RPMI8226 (cell line): ENCODE data around the gene TMEM238.

Source experiments
- DNase-seq: peaks from one replicate; pipeline ENCODE4 v3.0.0-alpha.2; 2015

The TMEM238 gene

DNA sequence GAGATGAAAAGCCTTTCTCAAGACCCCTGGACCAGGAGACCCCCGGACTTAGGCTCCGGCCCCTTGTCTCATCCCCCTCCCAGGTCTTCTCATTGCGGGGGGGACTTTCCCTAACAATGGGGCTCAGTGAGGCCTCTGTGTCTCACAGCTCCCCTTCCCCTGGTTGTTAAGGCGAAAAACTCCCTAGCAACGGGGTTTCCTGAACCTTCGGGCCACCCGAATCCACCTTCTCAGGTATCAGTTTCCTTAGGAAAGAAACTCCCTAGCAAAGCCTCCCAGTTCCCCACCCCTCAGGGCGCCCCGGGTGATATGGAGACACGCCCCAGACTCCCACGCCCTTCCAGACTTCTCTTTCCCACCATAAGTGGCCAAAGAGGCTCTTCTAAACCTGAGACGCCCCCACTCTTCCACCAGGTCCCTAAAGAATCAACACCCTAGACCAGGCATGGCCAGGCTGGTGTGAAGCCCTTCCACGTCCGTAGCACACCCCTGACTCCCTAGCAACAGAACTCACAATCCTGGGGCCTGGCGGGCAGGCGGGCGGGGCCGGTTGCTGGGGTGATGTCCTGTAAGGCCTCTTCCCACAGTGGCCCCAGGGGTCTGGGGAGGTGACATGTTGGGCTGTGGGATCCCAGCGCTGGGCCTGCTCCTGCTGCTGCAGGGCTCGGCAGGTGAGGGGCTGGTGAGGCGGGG lies 7.7 kb downstream of the TMEM238 start, which contains the start of gene TMEM190:
Gene TMEM190 (plus strand): TSS at position 586 of the 693 bp plus-strand sequence. CDS start 28 bp downstream, at position 614.
- DNase-seq = peak; percentile 23

DNA sequence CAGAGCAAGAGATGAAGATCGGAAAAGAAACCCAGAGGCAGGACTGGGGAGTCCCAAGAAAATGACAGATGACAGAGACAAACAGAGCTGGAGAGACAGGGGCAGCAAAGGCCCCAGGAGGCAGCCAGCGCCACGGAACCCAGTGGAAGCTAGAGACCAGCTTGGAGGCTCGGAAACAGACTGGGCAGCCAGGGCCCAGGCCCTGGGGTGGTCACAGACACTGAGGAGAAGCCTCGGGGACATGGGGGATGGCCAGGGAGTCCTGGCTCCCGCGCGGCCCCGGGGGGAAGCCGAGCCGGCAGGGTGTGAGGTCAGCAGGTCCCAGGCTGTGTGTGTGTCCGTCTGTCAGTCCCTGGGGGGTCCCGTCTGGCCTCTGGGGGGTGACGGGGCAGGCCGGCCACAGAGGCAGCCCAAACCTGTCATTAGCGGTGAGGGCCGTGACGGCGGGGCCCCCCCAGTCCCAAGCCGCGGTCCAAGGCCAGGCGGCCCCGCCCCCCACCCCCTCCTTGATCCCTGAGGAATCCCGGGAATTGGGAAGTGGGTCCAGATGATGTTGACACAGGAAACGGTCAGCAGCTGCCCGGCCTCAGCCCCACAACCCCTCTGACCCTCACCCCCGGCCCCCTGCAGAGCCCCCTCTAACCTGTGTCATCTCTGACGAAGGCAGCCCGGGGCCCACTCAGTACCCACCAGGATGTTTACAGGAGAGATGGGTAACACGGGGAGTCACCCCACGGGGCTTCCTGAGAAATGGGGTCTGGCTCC lies 9.9 kb downstream of the TMEM238 start:
- DNase-seq = no peak

- DNase-seq = no peak
These were observed 10.6 kb downstream of the TMEM238 start for GRCh38 chr19:55373306-55373992.

DNA sequence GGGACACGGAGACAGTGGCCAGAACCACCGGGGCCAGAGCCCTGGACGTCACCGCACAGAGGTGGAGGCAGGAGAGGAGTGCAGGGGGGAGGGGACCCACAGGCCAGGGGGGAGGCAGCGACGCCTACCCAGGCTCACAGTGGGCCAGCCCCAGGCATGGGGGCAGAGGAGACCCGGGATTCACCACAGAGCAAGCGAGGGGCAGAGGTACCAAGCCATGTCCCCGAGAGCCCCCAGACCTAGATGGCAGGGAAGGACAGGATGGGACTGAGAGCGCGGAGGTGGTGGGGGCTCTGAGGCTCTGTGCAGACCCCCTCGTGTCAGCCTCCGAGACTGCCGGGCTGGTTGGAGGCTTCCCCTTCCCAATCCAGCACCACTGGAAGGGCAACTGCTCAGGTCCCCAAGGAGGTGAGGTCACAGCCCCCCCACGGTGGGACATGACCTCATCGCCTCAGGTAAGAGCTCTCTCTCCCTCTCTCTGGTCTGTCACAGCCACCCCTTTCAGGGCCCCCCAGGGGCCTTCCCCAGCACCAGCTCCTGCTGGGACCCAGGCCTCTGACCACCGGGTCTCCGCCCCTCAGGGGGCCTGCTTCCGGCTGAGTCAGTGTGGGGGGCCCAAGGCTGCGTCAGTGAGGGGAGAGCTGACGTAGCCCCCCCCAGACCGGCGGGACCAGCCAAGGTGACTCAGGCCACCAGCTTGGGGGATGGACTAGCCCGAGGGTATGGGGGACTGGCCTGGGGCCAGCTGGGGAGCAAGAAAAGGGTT lies 11.6 kb downstream of the TMEM238 start:
- DNase-seq = no peak

- DNase-seq = no peak
These were observed 13.6 kb downstream of the TMEM238 start, which contains the start of gene IL11 for GRCh38 chr19:55370305-55370988. TSS of gene IL11 (minus strand) at chr19:55370463. CDS start at chr19:55370310, 153 bp downstream.

GRCh38 chr19:55369653-55370304 lies 14.3 kb downstream of the TMEM238 start:
- no peak for DNase-seq

GRCh38 chr19:55368701-55369563 lies 15.2 kb downstream of the TMEM238 start:
- DNase-seq = peak; percentile 47

DNA sequence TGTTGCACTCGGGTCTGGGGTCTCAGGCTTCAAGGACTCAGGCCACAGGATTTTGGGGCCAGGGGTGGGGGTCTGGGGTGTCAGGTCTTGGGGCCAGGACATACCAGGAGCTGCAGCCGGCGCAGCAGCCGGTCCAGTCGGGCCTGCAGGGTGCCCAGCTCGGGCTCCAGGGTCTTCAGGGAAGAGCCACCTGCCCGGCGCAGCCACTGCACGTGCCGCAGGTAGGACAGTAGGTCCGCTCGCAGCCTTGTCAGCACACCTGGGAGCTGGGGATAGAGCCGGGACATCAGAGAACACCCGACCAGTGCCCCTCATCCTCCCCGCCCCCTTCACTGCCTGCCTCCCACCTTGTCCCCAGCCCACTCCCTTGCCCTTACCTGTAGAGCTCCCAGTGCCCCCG lies 16.0 kb downstream of the TMEM238 start:
- no peak for DNase-seq

DNA sequence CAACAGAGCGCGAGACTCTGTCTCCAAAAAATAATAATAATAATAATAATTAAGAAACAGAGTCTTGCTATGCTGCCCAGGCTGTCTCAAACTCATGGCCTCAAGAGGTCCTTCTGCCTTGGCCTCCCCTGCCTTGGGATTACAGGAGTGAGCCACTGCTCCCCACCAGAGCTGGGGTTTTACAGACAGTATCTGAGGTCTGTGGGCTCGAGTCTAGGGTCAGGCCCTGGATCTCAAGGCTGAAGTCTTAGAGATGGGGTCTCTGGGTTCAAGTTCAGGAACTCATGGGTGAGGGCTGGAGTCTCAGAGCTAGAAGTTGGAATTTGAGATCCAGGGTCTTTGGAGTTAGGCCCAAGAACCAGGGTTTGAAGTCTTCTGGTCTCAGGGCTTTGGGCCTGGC lies 17.3 kb downstream of the TMEM238 start:
- no peak for DNase-seq

DNA sequence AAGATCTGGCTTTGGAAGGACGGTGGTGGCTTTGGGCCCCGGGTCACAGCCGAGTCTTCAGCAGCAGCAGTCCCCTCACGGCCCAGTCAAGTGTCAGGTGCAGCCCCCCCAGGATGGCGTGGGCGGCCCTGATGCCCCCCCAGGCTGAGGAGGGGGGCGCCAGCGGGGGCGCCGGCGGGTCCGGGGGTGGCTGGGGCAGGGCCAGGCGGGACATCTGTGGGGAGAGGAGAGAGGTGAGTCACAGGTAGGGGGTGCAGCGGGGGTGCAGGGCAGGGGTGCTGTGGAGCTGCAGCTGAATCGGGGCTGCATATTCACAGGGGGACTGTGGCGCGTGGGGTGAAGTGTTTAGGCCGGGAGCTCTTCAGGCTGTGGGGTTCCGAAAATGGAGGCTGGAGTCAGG lies 18.1 kb downstream of the TMEM238 start:
- no peak for DNase-seq

DNA sequence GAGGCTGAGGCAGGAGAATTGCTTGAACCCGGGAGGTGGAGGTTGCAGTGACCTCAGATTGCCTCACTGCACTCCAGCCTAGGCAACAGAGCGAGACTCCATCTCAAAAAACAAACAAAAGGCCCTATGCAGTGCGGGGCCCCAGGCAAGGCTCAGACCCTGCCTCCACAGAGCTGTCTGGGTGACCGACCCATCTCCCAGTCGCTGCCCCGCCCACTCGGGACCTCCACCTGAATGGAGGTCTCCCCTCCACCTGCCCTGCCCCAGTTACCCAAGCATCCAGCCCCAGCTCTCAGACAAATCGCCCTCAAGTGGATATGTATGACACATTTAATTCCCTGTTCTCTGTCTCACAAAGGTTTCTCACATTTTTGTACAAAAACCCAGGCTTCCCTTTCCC lies 18.8 kb downstream of the TMEM238 start:
- no peak for DNase-seq

- no peak for DNase-seq
These were observed 20.9 kb downstream of the TMEM238 start, which contains the start of gene GARIN5B for GRCh38 chr19:55362990-55363716. TSS of gene GARIN5B (minus strand) at chr19:55363260. CDS start at chr19:55363066, 194 bp downstream.

DNA sequence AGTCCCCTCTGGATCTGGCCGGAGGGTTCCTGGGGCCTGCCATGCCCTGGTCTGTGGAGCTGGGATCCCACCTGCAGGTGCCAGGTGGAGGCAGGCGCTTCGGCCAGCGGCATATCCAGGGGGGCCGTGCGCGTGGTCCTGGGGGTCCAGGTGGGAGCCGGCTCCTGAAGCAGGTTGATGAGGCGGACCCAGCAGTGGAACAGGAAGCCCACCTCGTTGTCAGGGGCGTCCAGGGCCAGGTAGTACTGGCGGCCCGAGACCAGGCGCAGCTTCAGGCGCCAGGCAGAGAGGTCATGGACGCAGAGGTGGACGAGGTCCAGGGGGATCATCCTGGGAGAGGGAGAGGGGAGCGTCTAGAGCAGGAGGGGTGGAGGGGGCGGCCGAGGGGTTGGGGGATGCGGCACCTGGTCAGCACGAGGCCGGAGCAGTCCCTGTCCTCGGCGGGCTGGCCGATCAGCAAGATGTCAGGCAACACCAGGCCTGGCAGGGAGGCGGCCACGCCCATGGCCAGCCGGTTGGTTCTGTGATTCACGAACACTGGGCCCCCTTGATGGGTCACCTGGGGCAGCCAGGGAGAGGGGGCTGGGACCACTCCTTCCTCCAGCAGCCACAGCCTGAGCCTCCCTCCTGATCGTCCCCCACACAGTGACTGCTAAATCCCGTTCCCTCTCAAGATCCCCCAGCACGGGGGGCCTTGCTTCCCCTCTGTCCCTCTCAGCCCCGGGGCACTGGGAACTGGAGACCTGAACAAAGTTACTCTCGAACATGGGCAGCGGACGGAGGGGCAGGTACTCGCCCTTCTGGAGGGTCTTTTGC lies 21.7 kb downstream of the TMEM238 start:
- DNase-seq = no peak

DNA sequence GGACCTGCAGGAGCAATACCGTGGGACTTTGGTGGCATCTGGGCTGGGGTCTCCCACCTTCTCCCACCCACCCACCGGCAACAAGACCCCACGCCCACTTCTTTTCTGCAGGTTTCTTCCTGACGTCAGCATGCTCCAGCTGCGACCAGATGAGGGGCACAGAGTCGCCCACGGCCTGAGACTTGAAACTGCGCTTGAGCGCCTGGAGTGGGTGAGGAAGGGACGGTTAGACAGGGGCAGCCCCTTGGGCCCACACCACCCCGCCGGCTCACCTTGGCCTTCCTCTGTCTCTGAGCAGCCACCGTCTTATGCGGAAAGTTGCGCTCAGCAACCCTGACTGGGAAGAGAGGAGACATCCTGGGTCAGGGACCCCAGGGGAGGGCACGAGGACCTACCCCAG lies 23.2 kb downstream of the TMEM238 start:
- no peak for DNase-seq

DNA sequence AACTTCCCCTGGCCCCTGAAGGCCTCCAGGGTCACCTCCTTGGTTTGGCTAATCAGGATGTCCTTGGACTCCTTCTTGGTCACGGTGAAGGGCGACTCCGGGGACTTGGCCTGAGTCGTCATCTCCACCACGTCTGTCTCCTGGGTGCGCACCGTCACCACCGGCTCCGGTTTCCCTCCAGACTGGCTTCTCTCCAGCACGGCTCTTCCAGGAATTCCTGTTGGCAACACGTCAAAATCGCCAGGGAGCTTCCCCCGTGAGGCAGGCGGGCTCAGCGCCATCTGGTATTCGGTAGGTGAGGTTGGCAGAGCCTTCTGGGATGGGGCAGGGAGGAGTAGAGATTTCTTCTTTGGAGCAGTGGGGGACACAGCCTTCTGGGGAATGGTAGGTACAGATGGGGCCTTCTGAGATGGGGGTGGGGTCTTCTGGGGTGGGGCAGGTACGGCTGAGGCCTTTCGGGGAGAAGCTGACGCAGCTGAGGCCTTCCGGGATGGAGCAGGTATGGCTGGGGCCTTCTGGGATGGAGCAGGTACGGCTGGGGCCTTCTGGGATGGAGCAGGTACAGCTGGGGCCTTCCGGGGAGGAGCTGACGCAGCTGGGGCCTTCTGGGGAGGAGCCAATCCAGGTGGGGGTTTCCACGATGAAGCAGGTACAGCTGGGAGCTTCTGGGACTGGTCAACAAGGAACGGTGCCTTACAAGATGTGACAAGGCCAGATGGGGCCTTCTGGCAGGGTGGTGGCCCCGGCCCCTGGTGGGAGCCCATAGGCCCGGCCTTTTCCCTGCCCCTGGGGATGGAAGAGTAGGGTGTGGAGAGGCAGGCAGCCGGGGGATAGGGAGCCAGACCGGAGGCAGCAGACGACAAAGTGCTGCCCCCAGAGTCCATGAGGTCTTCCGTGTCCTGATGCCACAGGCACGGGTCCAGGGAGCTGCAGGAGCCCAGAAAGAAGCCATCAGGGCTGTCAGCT lies 24.9 kb downstream of the TMEM238 start:
- peak; percentile 42 for DNase-seq

- no peak for DNase-seq
These were observed 25.6 kb downstream of the TMEM238 start for GRCh38 chr19:55358493-55358892.

GRCh38 chr19:55355213-55355821 lies 28.8 kb downstream of the TMEM238 start:
- DNase-seq = no peak
